ENCODE data around the gene IL19.

DNA sequence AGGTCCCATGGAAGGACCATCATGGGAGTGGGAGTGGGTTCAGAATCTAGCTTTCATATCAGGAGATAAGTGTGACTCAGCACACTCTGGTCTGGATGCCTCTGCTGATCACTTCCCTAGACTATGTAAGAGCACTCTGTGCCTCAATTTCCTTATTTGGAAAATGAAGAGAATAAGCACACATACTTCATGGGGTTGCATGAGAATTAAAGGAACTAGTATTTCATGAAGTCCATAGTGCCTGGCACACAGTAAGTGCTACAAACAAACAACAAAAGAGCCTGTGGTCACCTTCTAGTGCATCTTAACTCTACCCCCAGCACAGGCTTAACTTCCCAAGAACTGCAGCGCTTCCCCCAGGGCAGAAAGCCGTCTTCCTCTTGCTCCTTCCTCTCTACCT, 85.3 kb downstream of the IL19 start:
- TF ChIP-seq EZH2 (IDR thresholded peaks at IDR 0.05; ENCODE audit: borderline replicate concordance, low read depth, low read length, severe bottlenecking), result no peak
- TF ChIP-seq POLR2A (IDR thresholded peaks at IDR 0.05; ENCODE audit: low read depth, low read length), result no peak
- TF ChIP-seq, protein P1, sequence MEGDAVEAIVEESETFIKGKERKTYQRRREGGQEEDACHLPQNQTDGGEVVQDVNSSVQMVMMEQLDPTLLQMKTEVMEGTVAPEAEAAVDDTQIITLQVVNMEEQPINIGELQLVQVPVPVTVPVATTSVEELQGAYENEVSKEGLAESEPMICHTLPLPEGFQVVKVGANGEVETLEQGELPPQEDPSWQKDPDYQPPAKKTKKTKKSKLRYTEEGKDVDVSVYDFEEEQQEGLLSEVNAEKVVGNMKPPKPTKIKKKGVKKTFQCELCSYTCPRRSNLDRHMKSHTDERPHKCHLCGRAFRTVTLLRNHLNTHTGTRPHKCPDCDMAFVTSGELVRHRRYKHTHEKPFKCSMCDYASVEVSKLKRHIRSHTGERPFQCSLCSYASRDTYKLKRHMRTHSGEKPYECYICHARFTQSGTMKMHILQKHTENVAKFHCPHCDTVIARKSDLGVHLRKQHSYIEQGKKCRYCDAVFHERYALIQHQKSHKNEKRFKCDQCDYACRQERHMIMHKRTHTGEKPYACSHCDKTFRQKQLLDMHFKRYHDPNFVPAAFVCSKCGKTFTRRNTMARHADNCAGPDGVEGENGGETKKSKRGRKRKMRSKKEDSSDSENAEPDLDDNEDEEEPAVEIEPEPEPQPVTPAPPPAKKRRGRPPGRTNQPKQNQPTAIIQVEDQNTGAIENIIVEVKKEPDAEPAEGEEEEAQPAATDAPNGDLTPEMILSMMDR (IDR thresholded peaks at IDR 0.05; ENCODE audit: extremely low read depth in 1 of 2, insufficient read depth in 1 of 2, low read depth in 1 of 2, low read length in 2 of 2), result no peak
- TF ChIP-seq, protein P2, sequence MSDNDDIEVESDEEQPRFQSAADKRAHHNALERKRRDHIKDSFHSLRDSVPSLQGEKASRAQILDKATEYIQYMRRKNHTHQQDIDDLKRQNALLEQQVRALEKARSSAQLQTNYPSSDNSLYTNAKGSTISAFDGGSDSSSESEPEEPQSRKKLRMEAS (IDR thresholded peaks at IDR 0.05; ENCODE audit: insufficient read depth, insufficient read length), result no peak
- TF ChIP-seq JUN (IDR thresholded peaks at IDR 0.05; ENCODE audit: borderline replicate concordance, insufficient read depth, insufficient read length, low read depth), result no peak
- no peak for TF ChIP-seq POLR2AphosphoS5 (IDR thresholded peaks at IDR 0.05; ENCODE audit: insufficient read depth, low read depth, low read length)

All from endothelial cell of umbilical vein (primary cell).